Measurements from ENCODE around the gene ZCCHC8.
"Not testable (repeated sequence)": the region's sequence is repeated elsewhere in the genome, so short reads cannot be mapped to it uniquely, and the experiment has no call there.

Gene ZCCHC8

DNA sequence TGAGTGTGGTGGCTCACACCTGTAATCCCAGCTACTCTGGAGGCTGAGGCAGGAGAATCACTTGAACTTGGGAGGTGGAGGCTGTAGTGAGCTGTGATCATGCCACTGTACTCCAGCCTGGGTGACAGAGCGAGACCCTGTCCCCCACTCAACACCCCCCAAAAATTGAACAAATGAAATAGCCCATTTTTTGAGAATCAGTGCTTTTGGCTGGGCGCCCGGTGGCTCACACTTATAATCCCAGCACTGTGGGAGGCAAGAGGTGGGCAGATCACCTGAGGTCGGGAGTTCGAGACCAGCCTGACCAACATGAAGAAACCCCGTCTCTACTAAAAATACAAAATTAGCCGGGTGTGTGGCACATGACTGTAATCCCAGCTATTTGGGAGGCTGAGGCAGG lies 30.2 kb downstream of the ZCCHC8 start:
- not testable (repeated sequence) for DNase-seq

DNA sequence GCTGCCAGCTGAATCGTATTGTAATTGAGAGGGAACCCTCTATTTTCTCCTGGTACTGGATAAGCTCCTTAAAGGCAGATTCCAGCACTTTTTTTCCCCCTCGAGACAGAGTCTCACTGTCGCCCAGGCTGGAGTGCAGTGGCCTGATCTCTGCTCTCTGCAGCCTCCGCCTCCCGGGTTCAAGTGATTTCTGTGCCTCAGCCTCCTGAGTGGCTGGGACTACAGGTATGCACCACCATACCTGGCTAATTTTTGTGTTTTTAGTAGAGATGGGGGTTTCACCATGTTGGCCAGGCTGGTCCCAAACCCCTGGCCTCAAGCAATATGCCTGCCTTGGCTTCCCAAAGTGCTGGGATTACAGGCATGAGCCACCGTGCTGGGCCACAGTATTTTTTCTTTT lies 30.9 kb downstream of the ZCCHC8 start:
- not testable (repeated sequence) for DNase-seq

DNA sequence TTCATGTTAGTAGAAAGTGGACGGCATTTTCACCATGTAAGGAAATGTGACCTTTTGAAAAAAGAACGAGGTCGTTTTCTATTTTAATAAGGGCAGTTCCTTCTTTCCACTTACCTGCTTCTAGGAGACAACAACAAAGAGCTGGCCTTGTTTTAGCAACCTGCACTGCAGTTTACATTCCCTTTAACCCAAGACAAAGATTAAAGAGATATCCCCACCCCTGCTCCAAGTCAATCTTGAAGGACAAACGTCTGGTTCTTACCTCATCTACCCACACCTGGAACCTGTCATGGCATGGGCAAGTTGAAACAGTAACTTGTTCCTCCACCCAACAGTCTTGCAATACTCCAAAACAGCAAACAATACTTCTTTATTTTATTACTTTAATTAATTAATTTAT lies 32.7 kb downstream of the ZCCHC8 start:
- DNase-seq = no peak

DNA sequence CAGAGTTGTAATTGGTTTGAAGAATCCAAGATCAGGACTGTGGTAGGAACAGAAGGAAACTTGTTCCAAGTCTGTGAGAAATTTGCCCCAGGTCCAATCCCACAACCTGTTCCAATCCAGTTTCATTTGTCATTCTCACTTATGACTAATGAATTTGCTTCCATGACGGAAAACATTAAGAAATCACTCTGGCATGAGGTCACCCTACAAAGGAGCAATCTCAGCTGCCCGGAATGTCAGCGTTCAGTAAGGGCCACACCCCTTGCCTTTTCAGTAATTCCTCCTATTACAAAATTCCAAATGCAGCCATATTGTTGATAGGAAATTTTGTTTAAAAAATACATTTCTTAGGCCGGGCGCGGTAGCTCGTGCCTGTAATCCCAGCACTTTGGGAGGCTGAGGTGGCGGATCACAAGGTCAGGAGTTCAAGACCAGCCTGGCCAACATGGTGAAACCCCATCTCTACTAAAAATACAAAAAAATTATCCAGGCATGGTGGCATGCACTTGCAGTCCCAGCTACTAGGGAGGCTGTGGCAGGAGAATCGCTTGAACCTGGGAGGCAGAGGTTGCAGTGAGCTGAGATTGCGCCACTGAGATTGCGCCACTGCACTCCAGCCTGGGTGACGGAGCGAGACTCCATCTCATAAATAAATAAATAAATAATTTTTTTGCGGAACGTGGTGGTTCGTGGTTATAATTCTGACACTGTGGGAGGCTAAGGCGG lies 36.3 kb downstream of the ZCCHC8 start:
- not testable (repeated sequence) for DNase-seq

DNA sequence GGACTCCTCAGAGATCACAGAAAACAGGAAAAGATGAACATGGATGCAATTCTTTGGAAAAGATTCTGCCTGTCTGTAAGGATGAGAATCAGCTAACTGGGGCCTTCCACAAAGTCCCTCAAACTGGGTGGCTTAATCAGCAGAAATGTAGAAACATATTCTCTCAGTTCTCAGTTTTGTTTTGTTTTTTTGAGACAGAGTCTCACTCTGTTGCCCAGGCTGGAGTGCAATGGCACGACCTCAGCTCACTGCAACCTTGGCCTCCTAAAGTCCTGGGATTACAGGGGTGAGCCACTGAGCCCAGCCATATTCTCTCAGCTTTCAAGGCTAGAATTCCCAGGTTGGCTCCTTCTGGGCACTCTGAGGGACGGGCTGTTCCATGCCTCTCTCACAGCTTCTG lies 40.1 kb downstream of the ZCCHC8 start:
- no peak for DNase-seq

DNA sequence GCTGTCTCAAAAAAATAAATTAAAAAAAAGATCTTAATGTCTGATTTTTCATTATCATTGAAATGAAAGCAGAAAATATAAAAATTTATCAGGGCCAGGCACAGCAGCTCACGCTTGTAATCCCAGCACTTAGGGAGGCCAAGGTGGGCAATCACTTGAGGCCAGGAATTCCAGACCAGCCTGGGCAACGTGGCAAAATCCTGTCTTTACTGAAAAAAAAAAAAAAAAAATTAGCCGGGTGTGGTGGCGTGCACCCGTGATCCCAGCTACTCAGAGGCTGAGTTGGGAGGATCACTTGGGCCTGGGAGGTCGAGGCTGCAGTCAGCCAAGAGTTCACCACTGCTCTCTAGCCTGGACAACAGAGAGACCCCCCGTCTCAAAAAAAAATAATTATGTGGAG lies 40.7 kb downstream of the ZCCHC8 start:
- DNase-seq = no peak

DNA sequence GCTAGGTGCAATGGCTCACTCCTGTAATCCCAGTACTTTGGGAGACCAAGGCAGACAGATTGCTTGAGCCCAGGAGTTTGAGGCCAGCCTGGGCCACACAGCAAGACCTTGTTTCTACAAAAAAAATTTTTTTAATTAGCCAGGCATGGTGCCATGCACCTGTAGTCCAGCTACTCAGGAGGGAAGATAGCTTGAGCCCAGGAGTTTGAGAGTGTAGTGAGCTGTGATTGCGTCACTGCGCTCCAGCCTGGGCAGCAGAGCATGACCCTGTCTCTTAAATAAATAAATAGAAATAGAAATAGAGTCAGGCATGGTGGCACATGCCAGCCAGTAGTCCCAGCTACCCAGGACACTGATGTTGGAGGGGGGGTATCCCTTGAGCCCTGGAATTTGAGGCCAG lies 41.5 kb downstream of the ZCCHC8 start:
- DNase-seq = no peak

DNA sequence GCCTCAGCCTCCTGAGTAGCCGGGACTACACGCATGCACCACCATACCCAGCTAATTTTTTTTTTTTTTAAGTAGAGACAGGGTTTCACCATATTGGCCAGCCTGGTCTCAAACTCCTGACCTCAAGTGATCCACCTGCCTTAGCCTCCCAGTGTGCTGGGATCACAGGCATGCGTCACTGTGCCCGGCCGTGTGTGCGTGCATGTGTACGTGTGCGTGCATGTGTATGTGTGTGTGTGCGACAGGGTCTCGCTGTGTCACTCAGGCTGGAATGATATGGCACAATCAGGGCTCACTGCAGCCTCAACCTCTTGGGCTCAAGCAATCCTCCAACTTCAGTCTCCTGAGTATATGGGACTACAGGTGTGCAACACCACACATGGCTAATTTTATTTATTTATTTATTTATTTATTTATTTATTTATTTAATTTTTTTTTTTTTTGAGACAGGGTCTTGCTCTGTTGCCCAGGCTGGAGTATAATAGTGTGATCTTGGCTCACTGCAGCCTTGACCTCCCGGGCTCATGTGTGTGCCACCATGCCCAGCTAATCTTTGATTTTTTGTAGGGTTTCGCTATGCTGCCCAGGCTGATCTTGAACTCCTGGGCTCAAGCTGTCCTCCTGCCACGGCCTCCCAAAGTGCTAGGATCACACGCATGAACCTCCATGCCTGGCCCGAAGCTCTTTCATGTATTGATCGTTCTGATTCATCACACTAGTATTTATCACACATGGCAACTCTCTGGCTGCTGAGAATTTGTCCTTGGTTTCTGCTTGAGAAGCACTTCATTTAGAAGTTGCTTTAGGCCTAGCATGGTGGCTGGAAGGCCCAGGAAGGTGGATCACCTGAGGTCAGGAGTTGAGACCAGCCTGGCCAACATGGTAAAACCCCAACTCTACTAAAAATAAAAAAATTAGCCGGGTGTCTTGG lies 42.4 kb downstream of the ZCCHC8 start:
- DNase-seq = no peak

DNA sequence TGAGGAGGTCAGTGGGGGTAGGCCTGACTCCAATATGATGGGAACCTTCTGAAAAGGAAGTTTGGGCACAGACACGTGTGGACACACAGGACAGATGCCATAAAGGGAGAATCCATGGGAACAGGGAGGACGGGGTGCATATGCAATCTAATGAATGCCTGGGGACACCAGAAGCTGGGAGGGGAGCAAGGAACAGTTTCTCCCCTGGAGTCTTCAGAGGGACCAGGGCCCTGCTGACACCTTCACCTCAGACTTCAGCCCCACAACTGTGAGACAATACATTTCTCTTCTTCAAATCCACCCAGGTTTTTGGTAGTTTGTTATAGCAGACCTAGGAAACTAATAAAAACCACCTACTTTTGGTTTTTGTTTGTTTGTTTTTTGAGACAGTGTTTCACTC lies 43.1 kb downstream of the ZCCHC8 start:
- no peak for DNase-seq

DNA sequence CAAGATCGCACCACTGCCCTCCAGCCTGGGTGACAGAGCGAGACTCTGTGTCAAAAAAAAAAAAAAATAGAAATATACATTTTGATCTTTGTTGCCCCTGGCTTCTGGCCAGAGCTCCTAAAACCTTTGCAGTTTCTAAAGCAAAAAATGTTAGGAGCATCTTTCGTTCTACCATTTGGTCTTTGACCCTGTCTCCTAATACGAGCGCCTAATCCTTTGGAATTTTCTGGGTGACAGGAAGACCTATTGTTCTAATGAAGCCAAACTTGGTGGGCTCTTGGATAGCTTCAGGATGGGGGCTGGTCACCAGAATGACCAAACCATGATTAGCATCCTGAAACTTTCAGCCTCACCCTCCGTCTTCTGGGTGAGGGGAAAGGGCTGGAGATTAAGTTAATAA lies 46.0 kb downstream of the ZCCHC8 start:
- no peak for DNase-seq

DNA sequence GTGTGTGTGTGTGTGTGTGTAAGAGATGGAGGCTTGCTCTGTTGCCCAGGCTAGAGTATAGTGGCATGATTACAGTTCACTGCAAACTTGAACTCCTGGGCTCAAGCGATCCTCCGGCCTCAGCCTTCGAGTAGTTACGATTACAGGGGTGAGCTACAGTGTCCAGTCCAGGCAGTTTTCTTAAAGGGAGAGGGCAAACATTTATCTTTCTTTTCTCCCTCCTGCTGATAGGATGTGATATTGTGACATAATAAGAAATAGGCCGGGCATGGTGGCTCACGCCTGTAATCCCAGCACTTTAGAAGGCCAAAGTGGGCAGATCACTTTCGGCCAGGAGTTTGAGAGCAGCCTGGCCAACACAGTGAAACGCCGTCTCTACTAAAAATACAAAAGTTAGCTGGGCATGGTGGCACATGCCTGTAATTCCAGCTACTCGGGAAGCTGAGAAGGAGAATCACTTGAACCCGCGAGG lies 46.4 kb downstream of the ZCCHC8 start:
- no peak for DNase-seq

DNA sequence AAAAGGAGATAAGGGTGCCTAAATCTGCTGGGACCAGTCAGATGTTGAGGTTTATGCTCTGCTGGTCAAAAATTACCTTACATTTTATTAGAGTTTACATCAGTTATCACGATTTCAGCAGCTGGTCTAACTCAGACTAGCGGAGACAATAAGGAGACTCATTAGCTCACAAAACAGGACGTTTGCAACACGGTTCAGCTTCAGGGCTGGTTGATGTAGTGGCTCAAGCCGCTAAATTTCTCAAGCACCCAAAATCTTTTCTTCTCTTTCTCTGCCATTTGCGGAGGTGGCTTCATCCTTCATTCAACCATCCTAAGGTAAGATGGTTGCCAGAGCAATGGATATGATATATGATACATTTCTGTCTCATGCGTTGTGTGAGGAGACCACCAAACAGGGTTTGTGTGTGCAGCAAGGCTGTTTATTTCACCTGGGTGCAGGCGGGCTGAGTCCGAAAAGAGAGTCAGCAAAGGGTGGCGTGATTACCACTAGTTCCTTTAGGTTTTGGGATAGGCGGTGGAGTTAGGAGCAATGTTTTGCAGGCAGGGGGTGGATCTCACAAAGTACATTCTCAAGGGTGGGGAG lies 47.9 kb downstream of the ZCCHC8 start:
- DNase-seq = no peak

DNA sequence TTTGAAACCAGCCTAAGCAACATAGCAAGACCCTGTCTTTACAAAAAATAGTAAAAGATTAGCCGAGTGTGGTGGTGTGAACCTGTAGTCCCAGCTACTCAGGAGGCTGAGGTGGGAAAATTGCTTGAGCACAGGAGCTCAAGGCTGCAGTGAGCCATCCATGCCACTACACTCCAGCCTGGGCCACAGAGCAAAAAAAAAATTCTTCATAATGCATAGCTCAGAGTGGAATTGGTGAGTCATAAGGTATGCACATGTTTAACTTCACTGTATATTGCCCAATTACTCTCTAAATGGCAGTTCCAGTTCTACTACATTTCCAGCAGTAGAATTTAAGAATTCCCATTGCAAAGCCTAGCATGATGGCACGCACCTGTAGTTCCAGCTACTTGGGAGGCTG lies 51.4 kb downstream of the ZCCHC8 start:
- DNase-seq = no peak

DNA sequence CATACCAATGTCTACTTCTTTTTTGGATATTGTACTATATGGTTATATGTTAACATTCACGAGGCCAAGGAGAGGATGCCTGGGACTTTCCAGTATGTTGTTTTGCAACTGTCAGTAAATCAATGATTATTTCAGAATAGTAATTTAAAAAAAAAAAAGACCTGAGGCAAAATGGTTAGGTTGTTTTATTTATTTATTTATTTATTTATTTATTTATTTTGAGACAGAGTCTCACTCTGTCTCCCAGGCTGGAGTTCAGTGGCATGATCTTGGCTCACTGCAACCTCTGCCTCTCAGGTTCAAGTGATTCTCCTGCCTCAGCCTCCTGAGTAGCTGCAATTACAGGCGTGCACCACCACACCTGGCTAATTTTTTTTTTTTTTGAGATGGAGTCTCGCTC lies 52.9 kb downstream of the ZCCHC8 start:
- not testable (repeated sequence) for DNase-seq

DNA sequence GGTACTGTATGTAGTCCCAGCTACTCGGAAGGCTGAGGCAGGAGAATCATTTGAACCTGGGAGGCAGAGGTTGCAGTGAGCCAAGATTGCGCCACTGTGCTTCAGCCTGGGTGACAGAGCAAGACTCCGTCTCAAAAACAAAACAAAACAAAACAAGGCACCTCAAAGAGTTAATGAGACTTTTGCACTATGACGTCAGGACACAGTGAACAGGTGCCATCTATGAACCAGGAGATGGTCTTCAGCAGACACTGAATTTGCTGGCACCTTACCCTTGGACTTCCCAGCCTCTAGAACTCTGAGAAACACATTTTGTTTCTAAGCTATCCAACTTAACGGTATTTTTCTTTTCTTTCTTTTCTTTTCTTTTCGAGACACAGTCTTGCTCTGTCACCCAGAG lies 54.3 kb downstream of the ZCCHC8 start:
- DNase-seq = not testable (repeated sequence)

DNA sequence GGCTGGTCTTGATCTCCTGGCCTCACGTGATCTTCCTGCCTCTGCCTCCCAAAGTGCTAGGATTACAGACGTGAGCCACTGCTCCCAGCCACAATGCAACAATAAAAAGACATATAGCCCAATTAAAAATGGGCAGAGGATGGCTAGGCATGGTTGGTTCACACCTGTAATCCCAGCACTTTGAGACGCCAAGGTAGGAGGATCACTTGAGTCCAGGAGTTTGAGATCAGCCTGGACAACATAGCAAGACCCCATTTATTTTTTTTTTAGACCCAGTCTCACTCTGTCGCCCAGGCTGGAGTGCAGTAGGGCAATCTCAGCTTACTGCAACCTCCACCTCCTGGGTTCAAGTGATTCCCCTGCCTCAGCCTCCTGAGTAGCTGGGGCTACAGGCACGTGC lies 56.7 kb downstream of the ZCCHC8 start:
- not testable (repeated sequence) for DNase-seq

DNA sequence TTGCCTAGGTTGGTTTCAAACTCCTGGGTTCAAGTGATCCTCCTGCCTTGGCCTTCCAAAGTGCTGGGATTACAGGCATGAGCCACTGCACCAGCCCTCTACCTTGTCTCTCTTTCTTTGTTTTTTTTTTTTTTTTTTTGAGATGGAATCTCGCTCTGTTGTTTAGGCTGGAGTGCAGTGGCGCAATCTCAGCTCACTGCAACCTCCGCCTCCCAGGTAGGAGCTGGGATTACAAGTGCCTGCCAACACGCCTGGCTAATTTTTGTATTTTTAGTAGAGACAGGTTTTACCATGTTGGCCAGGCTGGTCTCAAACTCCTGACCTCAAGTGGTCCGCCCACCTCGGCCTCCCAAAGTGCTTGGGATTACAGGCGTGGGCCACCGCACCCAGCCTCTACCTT lies 61.9 kb downstream of the ZCCHC8 start:
- DNase-seq = not testable (repeated sequence)

DNA sequence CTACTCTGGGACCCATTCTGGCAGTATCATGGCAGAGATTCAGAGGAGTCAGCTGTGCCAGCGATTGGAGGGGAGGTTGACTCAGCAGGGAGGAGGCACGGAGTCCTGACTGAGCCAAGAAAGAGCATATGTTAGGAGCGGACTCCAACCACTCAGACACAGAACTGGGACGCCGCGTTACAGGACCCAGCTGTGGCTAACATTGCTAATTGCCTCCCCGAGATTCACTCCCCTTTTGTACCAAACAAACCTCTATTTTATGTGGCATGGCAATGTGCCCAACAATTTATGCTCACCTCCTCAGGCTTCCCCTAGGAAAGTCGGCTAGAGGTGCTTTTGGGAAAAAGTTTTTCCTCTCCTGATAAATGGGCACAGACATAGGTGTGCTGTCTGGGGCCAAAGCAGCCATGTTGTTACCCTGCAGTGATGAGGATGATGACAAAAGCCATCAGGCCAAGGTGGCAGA lies 63.0 kb downstream of the ZCCHC8 start:
- no peak for DNase-seq

DNA sequence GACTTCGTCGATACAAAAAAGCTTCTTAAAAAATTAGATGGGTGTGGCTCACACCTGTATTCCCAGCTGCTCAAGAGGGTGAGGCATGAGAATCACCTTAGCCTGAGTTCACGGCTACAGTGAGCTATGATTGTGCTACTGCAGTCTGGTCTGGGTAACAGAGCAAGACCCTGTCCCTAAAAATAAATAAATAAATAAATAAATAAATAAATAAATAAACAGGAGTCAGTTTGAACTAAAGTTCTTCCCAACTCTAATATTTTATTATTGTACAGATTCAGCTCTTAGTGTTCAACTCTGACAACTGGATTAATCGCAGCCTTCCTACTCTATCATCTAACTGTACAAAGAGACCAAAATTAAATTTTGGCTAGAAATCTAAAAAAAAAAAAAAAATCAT lies 65.5 kb downstream of the ZCCHC8 start:
- no peak for DNase-seq

DNA sequence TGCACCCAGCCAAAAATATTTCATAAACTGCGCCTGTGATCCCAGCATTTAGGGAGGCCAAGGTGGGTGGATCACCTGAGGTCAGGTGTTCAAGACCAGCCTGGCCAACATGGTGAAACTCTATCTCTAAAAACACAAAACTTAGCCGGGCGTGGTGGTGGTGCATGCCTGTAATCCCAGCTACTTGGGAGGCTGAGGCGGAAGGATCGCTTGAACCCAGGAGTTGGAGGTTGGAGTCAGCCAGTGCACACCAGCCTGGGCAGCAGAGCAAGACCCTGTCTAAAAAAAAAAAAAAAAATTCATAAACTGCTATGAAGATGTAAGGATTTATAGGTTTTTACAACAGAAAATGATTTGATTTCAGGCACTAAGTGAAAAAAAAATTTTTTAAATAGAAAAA lies 71.7 kb downstream of the ZCCHC8 start:
- not testable (repeated sequence) for DNase-seq

DNA sequence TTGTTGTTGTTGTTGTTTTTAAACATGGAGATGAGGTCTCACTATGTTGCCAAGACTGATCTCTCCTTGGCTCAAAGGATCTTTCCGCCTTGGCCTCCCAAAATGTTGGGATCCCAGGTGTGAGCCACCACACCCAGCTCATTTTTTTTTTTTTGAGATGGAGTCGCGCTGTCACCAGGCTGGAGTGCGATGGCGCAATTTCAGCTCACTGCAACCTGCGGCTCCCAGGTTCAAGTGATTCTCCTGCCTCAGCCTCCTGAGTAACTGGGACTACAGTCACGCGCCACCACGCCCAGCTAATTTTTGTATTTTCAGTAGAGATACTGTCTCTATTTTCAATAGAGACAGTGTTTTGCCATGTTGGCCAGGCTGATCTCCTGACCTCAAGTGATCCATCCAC lies 73.3 kb downstream of the ZCCHC8 start:
- no peak for DNase-seq

DNA sequence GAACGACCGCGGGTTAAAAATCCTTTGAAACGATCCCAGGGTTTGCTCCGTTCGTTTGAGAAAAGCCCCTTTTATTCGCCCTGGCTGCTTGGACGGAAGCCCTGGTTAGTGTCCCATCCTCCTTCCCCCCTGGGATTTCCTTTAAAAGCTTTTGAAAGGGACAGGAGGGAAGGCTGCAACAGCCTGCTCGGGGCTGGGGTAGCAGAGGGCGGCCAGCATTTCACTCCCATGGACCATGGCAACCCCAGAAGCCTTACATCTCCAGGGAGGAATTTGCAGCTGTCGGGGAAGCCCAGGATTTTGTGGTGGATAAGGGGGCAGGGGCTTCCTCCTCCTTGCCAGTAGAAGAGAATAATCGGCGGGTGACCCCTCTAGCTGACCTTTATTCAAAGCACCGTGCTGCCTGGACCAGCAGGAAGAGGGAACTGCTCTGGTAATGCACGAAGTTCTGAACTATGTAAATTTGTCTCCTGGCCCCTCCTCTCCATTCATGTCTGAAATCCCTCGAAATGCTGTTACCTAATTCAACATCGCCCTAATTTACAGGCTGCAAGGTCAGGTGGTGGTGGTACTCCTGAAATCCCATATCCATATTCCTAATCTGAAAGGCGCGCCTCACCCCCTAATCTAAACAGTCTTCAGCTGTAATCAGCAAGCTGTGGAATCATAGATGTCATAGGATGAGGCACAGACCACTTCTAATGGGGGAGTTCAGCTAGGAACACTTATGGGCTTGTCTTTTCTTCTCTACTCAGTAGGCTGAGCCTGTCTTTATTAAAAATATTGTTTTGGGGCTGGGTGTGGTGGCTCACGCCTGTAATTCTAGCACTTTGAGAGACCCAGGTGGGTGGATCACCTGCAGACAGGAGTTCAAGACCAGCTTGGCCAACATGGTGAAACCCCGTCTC lies 77.2 kb downstream of the ZCCHC8 start:
- DNase-seq = no peak

Measured in T-helper 9 cell (primary cell).